Measurements from ENCODE around the gene NFIC.

The NFIC gene

GRCh38 chr19:3370214-3370720 is 3.9 kb downstream of the NFIC start:
- H3K27me3 ChIP-seq (ENCODE audit: insufficient read depth, low read length, poor library complexity) = no peaks in the 10 kb centered on the region
- H3K9me3 ChIP-seq (ENCODE audit: insufficient read depth, low read length, severe bottlenecking) = no peaks in the 10 kb centered on the region
- no peak for ATAC-seq (ENCODE audit: insufficient read depth, low read depth)
- peaks cover 66% of the 10 kb centered on the region for H4K20me1 ChIP-seq (ENCODE audit: insufficient read depth, low read length)
- peaks cover 21% of the 10 kb centered on the region for H3K4me1 ChIP-seq (ENCODE audit: insufficient read depth, low read length)
- no peak for DNase-seq
- no peak overlapping the region for H3K4me2 ChIP-seq (ENCODE audit: insufficient read depth, low read length)
- H2AFZ ChIP-seq (ENCODE audit: low read depth, low read length) = no peak overlapping the region
- no peak overlapping the region for H3K27ac ChIP-seq (ENCODE audit: low read length)
- no peak overlapping the region for H3K9ac ChIP-seq (ENCODE audit: low read depth, low read length)
- TF ChIP-seq CTCF (IDR thresholded peaks at IDR 0.05; ENCODE audit: borderline replicate concordance, extremely low read depth, low read length, poor library complexity, severe bottlenecking) (no peak), EZH2 (IDR thresholded peaks at IDR 0.05; ENCODE audit: borderline replicate concordance, low read depth, low read length, severe bottlenecking) (no peak)
- H3K4me3 ChIP-seq (ENCODE audit: low read depth in 1 of 2, low read length in 2 of 2) = no peak overlapping the region
- no peaks in the 10 kb centered on the region for H3K36me3 ChIP-seq (ENCODE audit: insufficient read depth, low read length)
- H3K79me2 ChIP-seq (ENCODE audit: insufficient read depth, low read length) = peaks cover 91% of the 10 kb centered on the region

- no peak for TF ChIP-seq CTCF (IDR thresholded peaks at IDR 0.05; ENCODE audit: borderline replicate concordance, extremely low read depth, low read length, poor library complexity, severe bottlenecking)
- no peak for TF ChIP-seq EZH2 (IDR thresholded peaks at IDR 0.05; ENCODE audit: borderline replicate concordance, low read depth, low read length, severe bottlenecking)
- Histone ChIP-seq H2AFZ (ENCODE audit: low read depth, low read length) (no peak overlapping the region), H3K79me2 (ENCODE audit: insufficient read depth, low read length) (peaks cover 91% of the 10 kb centered on the region), H3K27ac (ENCODE audit: low read length) (no peak overlapping the region), H3K4me3 (ENCODE audit: low read depth in 1 of 2, low read length in 2 of 2) (no peak overlapping the region), H3K9ac (ENCODE audit: low read depth, low read length) (no peak overlapping the region), H3K9me3 (ENCODE audit: insufficient read depth, low read length, severe bottlenecking) (no peaks in the 10 kb centered on the region), H3K4me1 (ENCODE audit: insufficient read depth, low read length) (peaks cover 14% of the 10 kb centered on the region), H3K4me2 (ENCODE audit: insufficient read depth, low read length) (no peak overlapping the region), H3K27me3 (ENCODE audit: insufficient read depth, low read length, poor library complexity) (no peaks in the 10 kb centered on the region), H3K36me3 (ENCODE audit: insufficient read depth, low read length) (no peaks in the 10 kb centered on the region; the same call in 1 of the 2 replicates), H4K20me1 (ENCODE audit: insufficient read depth, low read length) (peaks cover 70% of the 10 kb centered on the region)
- ATAC-seq (ENCODE audit: insufficient read depth, low read depth) (no peak), DNase-seq (no peak)
These were observed 4.6 kb downstream of the NFIC start for GRCh38 chr19:3370728-3371591.

GRCh38 chr19:3372413-3372812 is 6.0 kb downstream of the NFIC start:
- Histone ChIP-seq H3K4me1 (ENCODE audit: insufficient read depth, low read length) (peaks cover 4% of the 10 kb centered on the region; the same call in 1 of the 2 replicates), H3K36me3 (ENCODE audit: insufficient read depth, low read length) (no peaks in the 10 kb centered on the region; the same call in 1 of the 2 replicates), H4K20me1 (ENCODE audit: insufficient read depth, low read length) (peaks cover 70% of the 10 kb centered on the region), H3K4me2 (ENCODE audit: insufficient read depth, low read length) (no peak overlapping the region), H3K9ac (ENCODE audit: low read depth, low read length) (no peak overlapping the region), H3K9me3 (ENCODE audit: insufficient read depth, low read length, severe bottlenecking) (no peaks in the 10 kb centered on the region), H3K27me3 (ENCODE audit: insufficient read depth, low read length, poor library complexity) (no peaks in the 10 kb centered on the region), H3K79me2 (ENCODE audit: insufficient read depth, low read length) (peaks cover 82% of the 10 kb centered on the region), H3K27ac (ENCODE audit: low read length) (no peak overlapping the region), H2AFZ (ENCODE audit: low read depth, low read length) (no peak overlapping the region), H3K4me3 (ENCODE audit: low read depth in 1 of 2, low read length in 2 of 2) (no peak overlapping the region)
- ATAC-seq (ENCODE audit: insufficient read depth, low read depth) (no peak), DNase-seq (no peak)
- TF ChIP-seq EZH2 (IDR thresholded peaks at IDR 0.05; ENCODE audit: borderline replicate concordance, low read depth, low read length, severe bottlenecking) (no peak), CTCF (IDR thresholded peaks at IDR 0.05; ENCODE audit: borderline replicate concordance, extremely low read depth, low read length, poor library complexity, severe bottlenecking) (no peak)

All from DND-41 (cell line).